ENCODE data around the gene PDLIM3.

- TF ChIP-seq POLR2A (IDR thresholded peaks at IDR 0.05; ENCODE audit: extremely low read depth, insufficient read length): no peak
- no peak for TF ChIP-seq MYC (IDR thresholded peaks at IDR 0.05; ENCODE audit: low read depth, low read length)
Observed at GRCh38 chr4:185570727-185571126, 35.4 kb upstream of the PDLIM3 start.

Measured in NB4 (cell line).